IMR-90 (cell line): Measurements from ENCODE around the gene CCNT2. TPM values are rescaled to one million over a fixed set of nuclear protein-coding genes. Genes with fewer than 3 reads are reported as not detected.

Experiments
- ATAC-seq: fragments of 200-7000 bp; cut with Tn5 transposase; 2 replicates; pipeline ENCODE4 v1.9.1; 2020; ENCODE audit warnings: low read depth, mild to moderate bottlenecking, moderate library complexity
- BruUV-seq: library from RNA; stranded (reverse); fragments of 400-500 nt; replicated peaks from 2 replicates; lab custom pipeline; 2021; lab: Mats Ljungman, UMichigan
- CTCF ChIA-PET: fragments of 300-600 bp; formaldehyde crosslinking; extraction: SDS; loops from one replicate; lab custom pipeline; 2021; ENCODE audit warnings: antibody characterized with exemption; lab: Yijun Ruan, JAX
- POLR2A ChIA-PET: fragments of 300-600 bp; sonication (Branson Sonifier 250); formaldehyde crosslinking; loops from one replicate; lab custom pipeline; 2022; ENCODE audit warnings: antibody characterized with exemption; ENCODE audit not compliant: unreplicated experiment; lab: Charles Lee
- DNase-seq: peaks from one replicate; pipeline ENCODE4 v3.0.0; 2013
- H2AFZ ChIP-seq: replicated peaks from 2 replicates; pipeline ENCODE3; 2013; ENCODE audit warnings: low read length, mild to moderate bottlenecking; ENCODE audit not compliant: poor library complexity
- H2AK5ac ChIP-seq: 2 replicates; pipeline ENCODE4 v1.6.1; 2013; ENCODE audit warnings: low read depth, low read length, inconsistent platforms
- H2AK9ac ChIP-seq: replicated peaks from 2 replicates; pipeline ENCODE3; 2013; ENCODE audit warnings: mild to moderate bottlenecking, low read depth, low read length, moderate library complexity; ENCODE audit not compliant: poor library complexity
- H2BK120ac ChIP-seq: 2 replicates; pipeline ENCODE4 v1.6.1; 2013; ENCODE audit warnings: low read depth, low read length, inconsistent platforms
- H2BK15ac ChIP-seq: 3 replicates; pipeline ENCODE4 v1.6.1; 2013; ENCODE audit warnings: low read depth, low read length, inconsistent platforms
- H2BK20ac ChIP-seq: 2 replicates; pipeline ENCODE4 v1.6.1; 2013; ENCODE audit warnings: low read depth, mild to moderate bottlenecking, inconsistent platforms, low read length, moderate library complexity
- H2BK5ac ChIP-seq: 2 replicates; pipeline ENCODE4 v1.6.1; 2013; ENCODE audit warnings: mild to moderate bottlenecking, low read depth, low read length, inconsistent platforms; ENCODE audit not compliant: poor library complexity, severe bottlenecking
- H3K14ac ChIP-seq: replicated peaks from 2 replicates; pipeline ENCODE4 v1.6.1; 2013; ENCODE audit warnings: low read depth, low read length, inconsistent platforms
- H3K18ac ChIP-seq: 2 replicates; pipeline ENCODE4 v1.6.1; 2013; ENCODE audit warnings: low read depth, low read length, control low read depth
- H3K23ac ChIP-seq: 2 replicates; pipeline ENCODE4 v1.6.1; 2013; ENCODE audit warnings: low read depth, low read length, inconsistent platforms
- H3K27ac ChIP-seq: 2 replicates; pipeline ENCODE4 v1.5.1; 2013; ENCODE audit warnings: mild to moderate bottlenecking, control low read depth, low read length; ENCODE audit not compliant: insufficient read depth
- H3K27me3 ChIP-seq: 2 replicates; pipeline ENCODE4 v1.6.1; 2013; ENCODE audit warnings: low read length; ENCODE audit not compliant: control insufficient read depth, insufficient read depth
- H3K36me3 ChIP-seq: 2 replicates; pipeline ENCODE4 v1.6.1; 2013; ENCODE audit warnings: low read length, mixed read lengths; ENCODE audit not compliant: control insufficient read depth, insufficient read depth
- H3K4ac ChIP-seq: 2 replicates; pipeline ENCODE4 v1.6.1; 2013; ENCODE audit warnings: low read depth, low read length, inconsistent platforms
- H3K4me1 ChIP-seq: 2 replicates; pipeline ENCODE4 v1.6.1; 2013; ENCODE audit warnings: low read length, mixed read lengths; ENCODE audit not compliant: control insufficient read depth, insufficient read depth
- H3K4me2 ChIP-seq: 2 replicates; pipeline ENCODE4 v1.6.1; 2013; ENCODE audit warnings: low read depth, mild to moderate bottlenecking, control low read depth, low read length, moderate library complexity
- H3K4me3 ChIP-seq: 2 replicates; pipeline ENCODE4 v1.5.1; 2013; ENCODE audit warnings: low read depth, mild to moderate bottlenecking, control low read depth, low read length, moderate library complexity; ENCODE audit not compliant: insufficient read depth
- H3K56ac ChIP-seq: 2 replicates; pipeline ENCODE4 v1.6.1; 2013; ENCODE audit warnings: low read length, inconsistent platforms; ENCODE audit not compliant: insufficient read depth; ENCODE audit errors: extremely low read depth
- H3K79me1 ChIP-seq, 2 experiments: 2 replicates each; pipeline ENCODE4 v1.6.1; 2013; ENCODE audit warnings: low read length in 2 of 2, inconsistent platforms in 1 of 2, low read depth in 1 of 2
- H3K9ac ChIP-seq: 2 replicates; pipeline ENCODE4 v1.6.1; 2013; ENCODE audit warnings: low read depth, low read length, control low read depth
- H3K9me1 ChIP-seq: 2 replicates; pipeline ENCODE4 v1.6.1; 2013; ENCODE audit warnings: low read length, inconsistent platforms; ENCODE audit not compliant: insufficient read depth
- H3K9me3 ChIP-seq: 2 replicates; pipeline ENCODE4 v1.6.1; 2013; ENCODE audit warnings: low read length; ENCODE audit not compliant: control insufficient read depth, insufficient read depth
- H4K20me1 ChIP-seq: 2 replicates; pipeline ENCODE4 v1.6.1; 2013; ENCODE audit warnings: low read length, inconsistent platforms; ENCODE audit not compliant: insufficient read depth
- H4K5ac ChIP-seq: 2 replicates; pipeline ENCODE4 v1.6.1; 2013; ENCODE audit warnings: mild to moderate bottlenecking, low read depth, low read length, control low read depth
- H4K8ac ChIP-seq, 2 experiments: 2 replicates each; pipeline ENCODE4 v1.6.1; 2013; ENCODE audit warnings: low read depth in 2 of 2, low read length in 2 of 2, control low read depth in 1 of 2, inconsistent platforms in 1 of 2
- H4K91ac ChIP-seq: 2 replicates; pipeline ENCODE4 v1.6.1; 2013; ENCODE audit warnings: low read depth, low read length, inconsistent platforms; ENCODE audit not compliant: insufficient read depth
- RFX5 ChIP-seq: IDR thresholded peaks from 2 replicates; pipeline ENCODE4 v1.8.0; 2012; ENCODE audit warnings: low read depth, mild to moderate bottlenecking, low read length, moderate library complexity
- WGBS, 2 experiments: methylation state at CpG; one replicate each; pipeline versions ENCODE4 v1.1.5 to v1.1.7; 2013; ENCODE audit warnings: missing lambda C conversion rate in 2 of 2; ENCODE audit not compliant: insufficient read length in 1 of 2; ENCODE audit errors: extremely low coverage in 2 of 2; 5-methylcytosine and 5-hydroxymethylcytosine counted together
- dilution Hi-C: fragments of 300-500 bp; cut with HindIII; formaldehyde crosslinking; loops from one replicate; pipeline ENCODE4 v1.14.3; 2018; ENCODE audit warnings: low sequenced_read_pairs; ENCODE audit not compliant: unreplicated experiment
- in situ Hi-C: fragments of 300-500 bp; cut with MboI; formaldehyde crosslinking; loops from 3 replicates; pipeline ENCODE4 v1.14.3; 2019; ENCODE audit warnings: low sequenced_read_pairs, inconsistent platforms, mixed read lengths
- intact Hi-C: fragments of 100-400 bp; cut with micrococcal nuclease; formaldehyde crosslinking; loops from 2 replicates; pipeline ENCODE4 v1.10.0; 2022
- polyA plus RNA-seq, 3 experiments: library from polyadenylated mRNA; depleted of rRNA; stranded (reverse); fragments of >200 nt; gene quantifications; 2 replicates each; pipeline ENCODE4 v1.2.3, GENCODE V29; 2012; ENCODE audit warnings: low replicate concordance in 1 of 3
- total RNA-seq: library from RNA; depleted of rRNA; stranded (reverse); fragments of >200 nt; gene quantifications from 2 replicates; pipeline ENCODE4 v1.2.3, GENCODE V29; 2012

Gene CCNT2
- total and polyA plus RNA-seq, 2 of the 4 experiments (the other 2 are of a cell fraction): 8.8 to 44.6 TPM

- H2BK5ac ChIP-seq: no peak overlapping the region
- no peak overlapping the region for H3K23ac ChIP-seq
- no peak overlapping the region for H3K4me2 ChIP-seq
- peaks cover 11 to 36% of the 10 kb centered on the region in 2 experiments; a peak in 3 of 4 replicates for H3K79me1 ChIP-seq
- BruUV-seq: no TSS peak
- H2AFZ ChIP-seq: no peak overlapping the region
- DNase-seq (peak; percentile 41), ATAC-seq (peak; percentile 71)
- H3K18ac ChIP-seq: no peak overlapping the region
- H4K5ac ChIP-seq: no peak overlapping the region
- no peaks in the 10 kb centered on the region for H3K9me3 ChIP-seq
- no peak for TF ChIP-seq RFX5
- no peak overlapping the region for H3K4ac ChIP-seq
- no peaks in the 10 kb centered on the region for H3K27me3 ChIP-seq
- intact Hi-C loops: no loop called here
- no peak overlapping the region for H2BK120ac ChIP-seq
- dilution Hi-C loops: no loop called here
- ChIA-PET CTCF (no interaction called here), POLR2A (no interaction called here)
- 0 out of 2 replicates have a peak, but pooled peaks cover 2% of the 10 kb centered on the region for H3K4me1 ChIP-seq
- in situ Hi-C loops: no loop called here
- no peak overlapping the region for H2AK9ac ChIP-seq
- no peak overlapping the region for H2AK5ac ChIP-seq
- H2BK20ac ChIP-seq: no peak overlapping the region
- H3K4me3 ChIP-seq: no peak overlapping the region
- H3K14ac ChIP-seq: no peak overlapping the region
- peaks cover 25% of the 10 kb centered on the region for H3K36me3 ChIP-seq
- no peak overlapping the region for H3K27ac ChIP-seq
- no peak overlapping the region for H2BK15ac ChIP-seq
- H4K8ac ChIP-seq: no peak overlapping the region
- no peak overlapping the region for H4K91ac ChIP-seq
- H3K56ac ChIP-seq: no peak overlapping the region
- H3K9me1 ChIP-seq: peaks cover 8% of the 10 kb centered on the region; the same call in 1 of the 2 replicates
- WGBS, 2 experiments: no CpG with 5 or more reads among the region's 3 CpGs
- peaks cover 8% of the 10 kb centered on the region; the same call in 1 of the 2 replicates for H4K20me1 ChIP-seq
- H3K9ac ChIP-seq: no peak overlapping the region
These were observed 34.0 kb downstream of the CCNT2 start for GRCh38 chr2:134952608-134953007.
